GM18867 (cell line): ENCODE data around the gene WNT7B.

Experiments used
- ATAC-seq: cut with Tn5 transposase; IDR thresholded peaks from one replicate; pipeline ENCODE4 v1.9.1; 2021; ENCODE audit warnings: mild to moderate bottlenecking, moderate library complexity; ENCODE audit not compliant: unreplicated experiment

The WNT7B gene

DNA sequence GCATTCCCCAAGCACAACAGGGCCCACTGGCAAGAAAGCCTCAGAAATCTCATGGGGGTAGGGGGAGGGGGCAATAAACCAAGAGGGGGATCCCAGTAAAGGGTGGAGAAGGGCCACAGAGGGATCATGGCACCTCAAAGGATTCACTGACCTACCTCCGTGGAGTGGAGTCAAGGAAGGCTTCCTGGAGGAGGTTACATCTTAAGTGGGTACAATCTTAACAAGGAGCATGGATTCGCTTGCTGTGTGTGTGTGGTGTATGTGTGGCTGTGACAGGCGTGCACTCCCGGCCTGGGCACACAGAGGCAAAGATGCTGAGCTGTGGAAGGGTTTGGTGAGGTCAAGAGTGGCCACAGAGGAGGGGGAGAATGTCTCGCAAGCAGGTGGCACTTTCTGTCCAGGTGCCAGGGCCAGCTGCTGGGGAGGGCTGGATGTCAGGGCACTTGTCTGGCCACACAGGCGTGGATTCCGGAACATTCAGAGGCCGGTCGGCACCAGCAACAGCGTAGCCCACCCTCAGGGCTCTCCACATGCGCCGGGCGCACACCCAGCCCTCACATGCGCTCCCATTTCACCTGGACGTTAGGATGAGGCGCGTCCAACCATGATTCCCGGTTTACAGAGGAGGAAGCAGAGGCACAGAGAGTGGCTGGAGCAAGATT lies 43.3 kb downstream of the WNT7B start:
- ATAC-seq: no peak

DNA sequence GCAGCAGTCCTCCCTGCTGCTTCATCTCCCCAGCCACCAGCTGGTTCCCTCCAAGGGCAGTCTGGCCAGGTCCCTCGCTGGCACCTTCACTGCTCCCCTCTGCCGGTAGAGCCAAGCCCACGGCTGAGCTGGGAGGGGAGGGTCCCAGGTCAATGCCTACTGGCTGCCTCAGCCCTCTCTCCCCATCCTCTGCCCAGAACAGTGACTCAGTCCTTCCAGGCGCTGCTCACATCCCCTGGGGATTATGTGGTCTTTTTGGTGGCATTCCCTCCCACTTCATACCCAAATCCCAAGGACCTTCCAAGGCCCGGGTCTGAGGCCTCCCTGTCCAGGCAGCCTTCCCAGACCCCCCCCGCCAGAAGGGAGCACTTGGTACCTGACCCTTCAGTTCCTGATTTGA lies 44.9 kb downstream of the WNT7B start:
- no peak for ATAC-seq

DNA sequence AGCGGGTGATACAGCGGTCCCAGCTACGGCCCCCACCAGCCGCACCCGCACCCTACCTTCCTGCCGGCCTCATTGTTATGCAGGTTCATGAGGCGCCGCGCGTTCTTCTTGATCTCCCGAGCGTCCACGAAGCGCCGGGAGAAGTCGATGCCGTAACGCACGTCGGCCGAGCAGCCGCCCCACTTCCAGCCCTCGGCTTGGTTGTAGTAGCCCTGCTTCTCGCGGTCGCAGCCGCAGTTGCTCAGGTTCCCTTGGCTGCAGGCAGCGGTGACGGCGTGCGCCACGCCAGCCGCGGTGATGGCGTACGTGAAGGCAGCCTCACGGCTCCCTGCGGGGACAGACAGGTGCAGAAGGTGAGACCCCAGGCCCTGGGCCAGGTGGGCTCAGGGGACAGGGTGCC lies 45.9 kb downstream of the WNT7B start:
- no peak for ATAC-seq

DNA sequence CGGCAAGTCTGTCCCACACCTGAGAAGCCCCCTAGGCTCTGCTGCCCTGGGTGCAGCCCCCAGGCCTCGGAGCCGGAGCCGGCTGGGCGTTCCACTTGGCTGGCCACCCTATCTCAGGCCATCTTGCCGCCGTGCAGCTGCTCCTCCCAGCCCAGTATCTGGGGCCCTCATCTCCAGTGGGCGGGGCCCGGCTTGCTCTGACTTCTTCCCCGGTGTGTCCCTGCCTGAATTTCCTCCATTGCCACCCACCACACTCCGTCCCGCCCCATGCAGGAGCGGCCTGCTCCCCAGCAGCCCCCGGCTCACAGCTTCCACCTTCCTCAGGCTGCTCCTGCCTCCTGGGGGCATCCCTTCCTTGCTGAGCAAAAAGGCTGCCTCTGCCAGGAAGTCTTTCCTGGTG lies 46.6 kb downstream of the WNT7B start:
- no peak for ATAC-seq

- ATAC-seq: no peak
Observed at GRCh38 chr22:45929649-45930048, 47.3 kb downstream of the WNT7B start.

- ATAC-seq: no peak
Observed at GRCh38 chr22:45928726-45929368, 48.1 kb downstream of the WNT7B start.

DNA sequence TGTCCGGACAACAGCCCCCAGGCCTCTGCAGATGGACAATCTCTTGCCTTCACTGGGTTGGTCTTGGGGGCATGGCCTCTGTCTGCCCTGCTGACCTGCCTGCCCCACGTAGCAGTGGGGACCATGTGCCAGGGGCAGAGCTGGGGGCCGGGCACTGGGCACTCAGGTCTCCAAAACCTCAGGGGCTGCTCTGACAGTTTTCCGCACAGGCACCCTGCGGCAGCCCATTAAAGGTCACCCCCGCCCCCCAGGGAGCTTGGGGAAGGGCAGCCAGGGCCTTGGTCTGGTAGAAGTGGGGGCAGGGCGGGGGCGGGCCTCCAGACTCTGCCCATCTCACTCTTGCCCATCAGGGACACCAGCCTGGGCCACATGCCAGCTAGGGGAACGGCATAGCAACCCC lies 49.9 kb downstream of the WNT7B start:
- no peak for ATAC-seq

DNA sequence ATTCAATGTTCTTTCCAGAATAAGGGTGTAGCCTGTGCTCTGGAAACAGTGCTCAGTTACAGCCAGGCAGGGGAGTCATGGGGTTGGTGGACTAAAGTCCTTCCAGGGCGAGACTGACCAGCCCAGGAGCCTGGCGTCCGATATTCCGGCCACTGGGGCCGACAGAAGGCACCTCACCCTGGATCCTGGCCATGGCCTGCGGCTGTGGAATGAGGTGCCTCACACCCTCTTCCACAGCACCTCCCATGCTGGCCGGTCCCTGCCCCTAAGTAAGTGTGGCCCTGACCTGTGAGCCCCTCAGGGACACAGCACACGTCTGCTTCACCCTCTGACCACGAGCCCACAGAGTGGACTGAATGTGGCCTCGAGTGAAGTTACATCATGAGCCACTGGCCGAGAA lies 50.5 kb downstream of the WNT7B start:
- ATAC-seq: no peak

DNA sequence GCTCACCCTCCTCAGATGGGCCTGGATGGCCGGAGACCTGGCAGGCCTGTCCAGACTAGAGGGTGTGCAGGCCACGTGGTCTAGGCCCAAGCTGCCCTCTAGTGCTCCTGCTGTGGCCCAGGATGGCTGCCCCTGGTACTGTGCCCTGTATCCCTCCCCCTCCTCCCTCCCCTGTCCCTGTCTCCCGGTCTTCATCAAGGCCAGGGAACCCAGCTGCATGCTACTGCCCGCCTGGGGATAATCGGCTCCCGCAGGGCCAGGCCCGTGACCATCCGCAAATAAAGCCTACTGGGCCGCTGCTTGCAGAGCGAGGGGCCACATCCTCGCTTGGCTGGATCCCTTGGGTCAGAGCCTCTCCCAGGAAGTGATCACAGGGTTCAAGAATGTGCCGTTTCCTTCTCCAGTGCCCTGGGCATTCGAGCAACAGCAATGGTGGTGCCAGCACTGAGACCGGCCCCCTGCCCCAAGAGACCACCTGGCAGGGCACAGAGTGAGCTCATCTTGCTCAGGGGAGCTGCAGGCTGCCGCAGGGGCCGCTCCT lies 51.1 kb downstream of the WNT7B start:
- no peak for ATAC-seq

GRCh38 chr22:45923835-45924234 lies 53.1 kb downstream of the WNT7B start:
- ATAC-seq: no peak

- ATAC-seq: no peak
Observed at GRCh38 chr22:45923212-45923611, 53.8 kb downstream of the WNT7B start.

GRCh38 chr22:45922661-45923060 lies 54.3 kb downstream of the WNT7B start:
- no peak for ATAC-seq

DNA sequence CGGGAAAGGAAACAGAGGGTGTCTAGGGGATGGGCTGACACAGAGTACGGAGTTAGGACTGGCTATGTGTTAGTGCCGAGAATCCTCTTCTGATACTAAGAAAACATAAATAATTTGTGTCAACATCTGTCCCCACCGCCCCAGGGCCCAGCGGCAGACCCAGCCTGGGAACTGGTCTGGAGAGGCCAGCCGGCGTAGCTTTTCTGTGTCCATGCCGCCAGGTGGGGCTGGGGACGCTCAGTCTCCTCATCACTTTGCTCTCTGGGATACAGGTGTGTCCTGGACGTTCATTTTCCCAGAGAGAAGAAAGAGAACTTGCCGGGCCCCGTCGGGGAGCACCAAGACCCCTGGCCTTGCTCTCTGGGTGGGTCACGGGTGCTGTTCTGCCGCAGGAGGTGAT lies 54.7 kb downstream of the WNT7B start:
- no peak for ATAC-seq

GRCh38 chr22:45919504-45920286 lies 57.3 kb downstream of the WNT7B start:
- ATAC-seq: no peak

DNA sequence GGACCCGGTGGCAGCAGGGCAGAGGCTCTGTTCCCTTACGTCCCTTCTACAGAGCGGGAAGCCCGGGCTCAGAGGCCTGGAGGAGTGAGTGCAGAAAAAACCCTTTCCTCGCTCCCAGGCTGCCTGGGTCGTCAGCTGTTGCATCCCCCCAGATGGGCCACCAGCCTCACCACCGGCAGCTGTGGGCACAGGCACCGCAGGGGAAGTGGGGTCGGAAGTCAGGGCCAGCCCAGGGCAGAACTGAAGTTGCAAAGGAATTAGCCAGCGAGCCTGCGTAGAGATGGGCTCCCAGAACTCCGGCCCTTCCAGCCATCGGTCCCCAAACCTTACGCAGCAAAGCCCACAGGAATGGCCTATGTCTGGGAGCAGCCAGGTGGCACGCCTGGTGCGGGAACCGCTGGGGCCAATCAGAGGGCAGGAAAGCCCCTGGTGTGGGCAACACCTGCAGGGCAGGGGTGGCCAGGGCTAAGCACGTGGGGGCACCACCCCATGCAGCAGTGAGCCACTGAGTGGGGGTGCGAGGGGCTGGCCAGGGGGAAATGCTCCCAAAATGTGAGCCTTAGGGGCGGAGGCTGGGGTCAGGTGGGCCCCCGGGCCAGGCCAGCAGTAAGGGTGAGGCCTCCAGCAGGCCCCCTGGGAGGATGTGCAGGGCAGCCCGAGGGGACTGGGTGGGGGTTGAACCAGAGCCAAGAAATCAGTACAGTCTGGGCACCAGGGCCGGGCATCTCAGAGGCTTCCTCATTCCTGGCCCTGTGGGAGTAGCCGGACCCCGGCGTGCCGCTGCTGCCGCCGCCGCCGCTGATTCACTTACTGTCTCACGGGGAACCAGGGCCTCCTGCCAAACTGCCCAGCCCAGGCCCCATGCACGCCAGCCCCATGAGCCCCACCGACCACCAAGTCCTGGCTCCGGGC lies 58.2 kb downstream of the WNT7B start:
- ATAC-seq: no peak

- no peak for ATAC-seq
Observed at GRCh38 chr22:45917700-45918458, 59.1 kb downstream of the WNT7B start.

DNA sequence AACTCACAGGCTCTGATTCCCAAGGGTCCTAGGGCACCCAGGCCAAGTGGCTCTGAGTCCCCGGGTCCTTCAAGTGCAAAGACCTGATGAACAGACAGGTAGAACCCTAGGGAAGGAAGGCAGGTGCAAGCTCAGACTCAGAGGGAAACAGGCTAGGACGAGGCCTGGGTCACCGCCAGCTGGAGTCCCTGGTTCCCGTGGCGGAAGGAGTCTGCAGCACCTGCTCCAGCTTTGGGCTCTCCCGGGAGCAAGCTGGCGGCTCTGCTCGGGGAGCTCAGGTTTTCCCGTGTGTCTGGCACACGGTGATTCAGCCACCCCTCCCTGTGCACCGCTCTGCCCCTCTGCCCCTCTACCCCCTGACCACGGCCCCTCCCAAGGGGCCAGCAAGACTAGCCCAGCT lies 59.8 kb downstream of the WNT7B start:
- no peak for ATAC-seq

- ATAC-seq: no peak
Observed at GRCh38 chr22:45916515-45916914, 60.4 kb downstream of the WNT7B start.

GRCh38 chr22:45915841-45916240 lies 61.1 kb downstream of the WNT7B start:
- no peak for ATAC-seq

DNA sequence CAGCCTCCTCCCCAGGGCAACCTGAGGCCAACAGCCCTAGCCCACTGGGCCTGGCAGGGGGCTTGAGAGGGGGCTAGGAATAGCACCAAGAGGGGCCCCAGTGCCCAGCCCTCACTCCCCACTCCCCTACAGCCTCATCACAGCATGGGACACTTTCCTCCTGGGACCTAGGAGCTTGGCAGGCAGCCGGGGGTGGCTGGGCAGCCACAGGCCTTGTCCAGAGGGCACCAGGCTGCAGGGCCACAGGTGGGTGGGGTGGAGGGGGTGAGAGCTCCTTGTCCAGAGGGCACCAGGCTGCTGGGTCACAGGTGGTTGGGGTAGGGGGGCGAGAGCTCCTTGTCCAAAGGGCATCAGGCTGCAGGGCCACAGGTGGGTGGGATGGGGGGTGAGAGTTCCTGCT lies 61.8 kb downstream of the WNT7B start:
- no peak for ATAC-seq
